ENCODE data around the gene KCNIP4.

KCNIP4 gene

GRCh38 chr4:21921526-21922180 is 26.9 kb downstream of the KCNIP4 start:
- ChIA-PET CTCF (no interaction called here), POLR2A (no interaction called here)
- TF ChIP-seq ZNF384 (IDR thresholded peaks at IDR 0.05) (no peak), FOXK2 (IDR thresholded peaks at IDR 0.05) (no peak), BHLHE40 (IDR thresholded peaks at IDR 0.05; ENCODE audit: borderline replicate concordance) (no peak), CTBP1 (IDR thresholded peaks at IDR 0.05; ENCODE audit: borderline replicate concordance) (no peak), SP1 (IDR thresholded peaks at IDR 0.05) (no peak), SUZ12 (IDR thresholded peaks at IDR 0.05) (no peak), ARNT (IDR thresholded peaks at IDR 0.05) (no peak), HDGF (IDR thresholded peaks at IDR 0.05; ENCODE audit: borderline replicate concordance) (no peak), ELF4 (IDR thresholded peaks at IDR 0.05) (no peak), LEF1 (IDR thresholded peaks at IDR 0.05; ENCODE audit: borderline replicate concordance) (no peak), FOXM1 (IDR thresholded peaks at IDR 0.05; ENCODE audit: borderline replicate concordance) (no peak), L3MBTL2 (conservative IDR thresholded peaks at IDR 0.05) (no peak), NFRKB (IDR thresholded peaks at IDR 0.05) (no peak), TARDBP (IDR thresholded peaks at IDR 0.05) (no peak), PKNOX1 (IDR thresholded peaks at IDR 0.05) (no peak), FOXA1 (IDR thresholded peaks at IDR 0.05) (no peak)
- DNase-seq (ENCODE audit: extremely low spot score) = no peak

GRCh38 chr4:21915761-21916160 is 32.8 kb downstream of the KCNIP4 start:
- POLR2A ChIA-PET = no interaction called here
- TF ChIP-seq FOXM1 (IDR thresholded peaks at IDR 0.05; ENCODE audit: borderline replicate concordance) (no peak), BHLHE40 (IDR thresholded peaks at IDR 0.05; ENCODE audit: borderline replicate concordance) (no peak), FOXK2 (IDR thresholded peaks at IDR 0.05) (no peak), SP1 (IDR thresholded peaks at IDR 0.05) (no peak), NFRKB (IDR thresholded peaks at IDR 0.05) (no peak), L3MBTL2 (conservative IDR thresholded peaks at IDR 0.05) (no peak)
- DNase-seq (ENCODE audit: extremely low spot score) = no peak
- CTCF ChIA-PET = no interaction called here

- CTCF ChIA-PET = no interaction called here
- POLR2A ChIA-PET = no interaction called here
- TF ChIP-seq NFRKB (IDR thresholded peaks at IDR 0.05) (no peak), CTBP1 (IDR thresholded peaks at IDR 0.05; ENCODE audit: borderline replicate concordance) (no peak), LEF1 (IDR thresholded peaks at IDR 0.05; ENCODE audit: borderline replicate concordance) (no peak)
- DNase-seq (ENCODE audit: extremely low spot score) = no peak
Measured at GRCh38 chr4:21901831-21902230, 46.7 kb downstream of the KCNIP4 start.

GRCh38 chr4:21901281-21901680 is 47.3 kb downstream of the KCNIP4 start:
- no peak for DNase-seq (ENCODE audit: extremely low spot score)
- no peak for TF ChIP-seq BHLHE40 (IDR thresholded peaks at IDR 0.05; ENCODE audit: borderline replicate concordance)
- no peak for TF ChIP-seq NFRKB (IDR thresholded peaks at IDR 0.05)
- TF ChIP-seq FOXK2 (IDR thresholded peaks at IDR 0.05) = no peak
- no peak for TF ChIP-seq SUZ12 (IDR thresholded peaks at IDR 0.05)
- no peak for TF ChIP-seq ARNT (IDR thresholded peaks at IDR 0.05)
- no peak for TF ChIP-seq CTBP1 (IDR thresholded peaks at IDR 0.05; ENCODE audit: borderline replicate concordance)
- no peak for TF ChIP-seq L3MBTL2 (conservative IDR thresholded peaks at IDR 0.05)
- no peak for TF ChIP-seq TARDBP (IDR thresholded peaks at IDR 0.05)
- no peak for TF ChIP-seq FOXA1 (IDR thresholded peaks at IDR 0.05)
- TF ChIP-seq FOXM1 (IDR thresholded peaks at IDR 0.05; ENCODE audit: borderline replicate concordance) = no peak
- TF ChIP-seq PKNOX1 (IDR thresholded peaks at IDR 0.05) = no peak
- TF ChIP-seq ZNF384 (IDR thresholded peaks at IDR 0.05) = no peak
- no peak for TF ChIP-seq SP1 (IDR thresholded peaks at IDR 0.05)
- POLR2A ChIA-PET = no interaction called here
- CTCF ChIA-PET = no interaction called here

GRCh38 chr4:21900211-21900610 is 48.4 kb downstream of the KCNIP4 start:
- DNase-seq (ENCODE audit: extremely low spot score) = no peak
- CTCF ChIA-PET = no interaction called here

GRCh38 chr4:21898101-21898500 is 50.5 kb downstream of the KCNIP4 start:
- ChIA-PET CTCF (no interaction called here), POLR2A (no interaction called here)
- no peak for DNase-seq (ENCODE audit: extremely low spot score)
- no peak for TF ChIP-seq CTBP1 (IDR thresholded peaks at IDR 0.05; ENCODE audit: borderline replicate concordance)
- TF ChIP-seq SUZ12 (IDR thresholded peaks at IDR 0.05) = no peak
- no peak for TF ChIP-seq PKNOX1 (IDR thresholded peaks at IDR 0.05)
- TF ChIP-seq FOXM1 (IDR thresholded peaks at IDR 0.05; ENCODE audit: borderline replicate concordance) = no peak
- no peak for TF ChIP-seq ELF4 (IDR thresholded peaks at IDR 0.05)
- no peak for TF ChIP-seq FOXK2 (IDR thresholded peaks at IDR 0.05)
- TF ChIP-seq TARDBP (IDR thresholded peaks at IDR 0.05) = no peak
- TF ChIP-seq ZNF384 (IDR thresholded peaks at IDR 0.05) = no peak
- no peak for TF ChIP-seq ARNT (IDR thresholded peaks at IDR 0.05)
- TF ChIP-seq HDGF (IDR thresholded peaks at IDR 0.05; ENCODE audit: borderline replicate concordance) = no peak
- no peak for TF ChIP-seq SP1 (IDR thresholded peaks at IDR 0.05)
- no peak for TF ChIP-seq FOXA1 (IDR thresholded peaks at IDR 0.05)
- TF ChIP-seq BHLHE40 (IDR thresholded peaks at IDR 0.05; ENCODE audit: borderline replicate concordance) = no peak
- TF ChIP-seq L3MBTL2 (conservative IDR thresholded peaks at IDR 0.05) = no peak
- TF ChIP-seq NFRKB (IDR thresholded peaks at IDR 0.05) = no peak
- no peak for TF ChIP-seq LEF1 (IDR thresholded peaks at IDR 0.05; ENCODE audit: borderline replicate concordance)

More at GRCh38 chr4:21900211-21900610, 48.4 kb downstream of the KCNIP4 start:
- POLR2A ChIA-PET = no interaction called here
- TF ChIP-seq PKNOX1 (IDR thresholded peaks at IDR 0.05) = no peak
- TF ChIP-seq FOXM1 (IDR thresholded peaks at IDR 0.05; ENCODE audit: borderline replicate concordance) = no peak
- TF ChIP-seq HDGF (IDR thresholded peaks at IDR 0.05; ENCODE audit: borderline replicate concordance) = no peak
- no peak for TF ChIP-seq ARNT (IDR thresholded peaks at IDR 0.05)
- TF ChIP-seq TARDBP (IDR thresholded peaks at IDR 0.05) = no peak
- no peak for TF ChIP-seq CTBP1 (IDR thresholded peaks at IDR 0.05; ENCODE audit: borderline replicate concordance)
- no peak for TF ChIP-seq BHLHE40 (IDR thresholded peaks at IDR 0.05; ENCODE audit: borderline replicate concordance)
- TF ChIP-seq LEF1 (IDR thresholded peaks at IDR 0.05; ENCODE audit: borderline replicate concordance) = no peak
- no peak for TF ChIP-seq ELF4 (IDR thresholded peaks at IDR 0.05)
- no peak for TF ChIP-seq NFRKB (IDR thresholded peaks at IDR 0.05)
- no peak for TF ChIP-seq FOXK2 (IDR thresholded peaks at IDR 0.05)

Data from HEK293T (cell line).